Stimulated activated naive CD8-positive, alpha-beta T cell treated with anti-CD3 and anti-CD28 coated beads, Interleukin-15, amount 100 ng/mL, for 72 hours (primary cell): ENCODE results near the gene DEFB112.

ENCODE experiments used
- ATAC-seq: fragments of 150-1000 bp; cut with Tn5 transposase; 2 replicates; pipeline ENCODE4 v1.10.0; 2021; ENCODE audit warnings: mild to moderate bottlenecking, moderate library complexity
- DNase-seq, 2 donors: peaks; one replicate each; pipeline ENCODE4 v3.0.0; 2021 to 2022
- H3K27ac Mint-ChIP-seq, 2 donors: one replicate each; pipeline ENCODE4 v1.8.0; 2022; ENCODE audit warnings: mild to moderate bottlenecking in 2 of 2, mixed read lengths in 2 of 2, moderate library complexity in 2 of 2
- H3K27me3 Mint-ChIP-seq: one replicate; pipeline ENCODE4 v1.8.0; 2022; ENCODE audit warnings: mixed read lengths
- H3K4me1 Mint-ChIP-seq: one replicate; pipeline ENCODE4 v1.8.0; 2022; ENCODE audit warnings: mild to moderate bottlenecking, mixed read lengths
- H3K4me3 Mint-ChIP-seq, 2 donors: one replicate each; pipeline ENCODE4 v1.8.0; 2022; ENCODE audit warnings: mild to moderate bottlenecking in 2 of 2, mixed read lengths in 2 of 2, moderate library complexity in 1 of 2
- H3K9me3 Mint-ChIP-seq, 2 donors: one replicate each; pipeline ENCODE4 v1.8.0; 2022; ENCODE audit warnings: mixed read lengths in 2 of 2

The DEFB112 gene, protein sequence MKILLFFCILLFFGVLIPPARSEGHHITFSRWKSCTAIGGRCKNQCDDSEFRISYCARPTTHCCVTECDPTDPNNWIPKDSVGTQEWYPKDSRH

GRCh38 chr6:50049829-50050228, at the start of gene DEFB112:
TSS of gene DEFB112 (minus strand) at chr6:50049929. CDS start at chr6:50049869, 60 bp downstream.
- Mint-ChIP-seq H3K4me3 (no peak within 1 kb of the TSS), H3K9me3 (no peaks in the 10 kb centered on the region), H3K27me3 (no peaks in the 10 kb centered on the region), H3K4me1 (no peaks in the 10 kb centered on the region), H3K27ac (no peak within 1 kb of the TSS)
- ATAC-seq = no peak
- no peak for DNase-seq

GRCh38 chr6:50098641-50098993, 48.9 kb upstream of the DEFB112 start:
- no peak overlapping the region for H3K4me3 Mint-ChIP-seq
- no peak overlapping the region for H3K27ac Mint-ChIP-seq
- H3K4me1 Mint-ChIP-seq = no peaks in the 10 kb centered on the region
- peaks cover 0 to 7% of the 10 kb centered on the region in 2 donors for H3K9me3 Mint-ChIP-seq
- no peaks in the 10 kb centered on the region for H3K27me3 Mint-ChIP-seq
- DNase-seq (no peak), ATAC-seq (no peak)

DNA sequence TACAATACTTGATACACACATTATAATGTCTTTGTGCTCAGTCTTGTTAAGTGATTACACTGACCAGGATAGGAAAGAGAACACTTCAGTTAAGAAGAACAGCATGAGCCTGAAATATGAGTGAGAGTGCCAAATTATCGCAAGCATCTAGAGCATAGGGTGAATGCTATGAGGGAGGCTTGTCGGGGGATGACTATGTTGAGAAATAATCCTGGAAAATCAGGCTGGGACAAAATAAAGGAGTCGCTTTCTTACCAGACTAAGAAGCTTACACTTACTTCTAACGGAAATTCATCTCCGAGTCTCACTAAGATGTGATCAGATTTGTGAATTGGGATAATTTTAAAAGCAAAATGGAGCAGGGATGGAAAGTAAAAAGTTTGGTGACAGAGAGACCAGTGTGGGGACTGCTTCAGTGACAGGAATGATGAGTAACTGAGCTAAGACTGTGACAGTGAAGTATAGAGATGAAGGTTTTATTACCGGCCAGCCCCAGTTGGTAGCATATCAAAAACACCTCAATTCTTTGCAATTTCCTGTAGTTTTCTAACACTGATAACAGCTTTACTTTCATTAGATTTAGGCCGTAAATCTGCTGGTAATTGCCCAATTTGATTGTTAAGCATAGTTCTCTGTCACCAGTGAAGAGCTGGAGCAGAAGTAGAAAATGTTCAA, 48.4 kb upstream of the DEFB112 start:
- no peak overlapping the region for H3K27ac Mint-ChIP-seq
- no peaks in the 10 kb centered on the region for H3K4me1 Mint-ChIP-seq
- peaks cover 0 to 4% of the 10 kb centered on the region in 2 donors for H3K9me3 Mint-ChIP-seq
- no peak for ATAC-seq
- H3K27me3 Mint-ChIP-seq = no peaks in the 10 kb centered on the region
- no peak for DNase-seq
- H3K4me3 Mint-ChIP-seq = no peak overlapping the region

- H3K4me3 Mint-ChIP-seq = no peak overlapping the region
- no peak for ATAC-seq
- H3K9me3 Mint-ChIP-seq = no peaks in the 10 kb centered on the region
- no peaks in the 10 kb centered on the region for H3K4me1 Mint-ChIP-seq
- no peaks in the 10 kb centered on the region for H3K27me3 Mint-ChIP-seq
- H3K27ac Mint-ChIP-seq = no peak overlapping the region
- DNase-seq = no peak
Measured at GRCh38 chr6:50096296-50096695, 46.6 kb upstream of the DEFB112 start.

GRCh38 chr6:50093938-50094272, 44.2 kb upstream of the DEFB112 start:
- no peaks in the 10 kb centered on the region for H3K27me3 Mint-ChIP-seq
- DNase-seq = no peak
- H3K27ac Mint-ChIP-seq = no peak overlapping the region
- H3K9me3 Mint-ChIP-seq = no peaks in the 10 kb centered on the region
- ATAC-seq = no peak
- H3K4me1 Mint-ChIP-seq = no peaks in the 10 kb centered on the region
- H3K4me3 Mint-ChIP-seq = no peak overlapping the region

GRCh38 chr6:50093116-50093937, 43.6 kb upstream of the DEFB112 start:
- ATAC-seq (no peak), DNase-seq (no peak)
- Mint-ChIP-seq H3K9me3 (no peaks in the 10 kb centered on the region), H3K27ac (no peak overlapping the region), H3K27me3 (no peaks in the 10 kb centered on the region), H3K4me1 (no peaks in the 10 kb centered on the region), H3K4me3 (no peak overlapping the region)

GRCh38 chr6:50091641-50092040, 41.9 kb upstream of the DEFB112 start:
- DNase-seq = no peak
- H3K27me3 Mint-ChIP-seq = no peaks in the 10 kb centered on the region
- H3K4me3 Mint-ChIP-seq = no peak overlapping the region
- no peak overlapping the region for H3K27ac Mint-ChIP-seq
- no peaks in the 10 kb centered on the region for H3K4me1 Mint-ChIP-seq
- ATAC-seq = no peak
- H3K9me3 Mint-ChIP-seq = peaks cover 0 to 5% of the 10 kb centered on the region in 2 donors

GRCh38 chr6:50089911-50090310, 40.2 kb upstream of the DEFB112 start:
- no peak for ATAC-seq

DNA sequence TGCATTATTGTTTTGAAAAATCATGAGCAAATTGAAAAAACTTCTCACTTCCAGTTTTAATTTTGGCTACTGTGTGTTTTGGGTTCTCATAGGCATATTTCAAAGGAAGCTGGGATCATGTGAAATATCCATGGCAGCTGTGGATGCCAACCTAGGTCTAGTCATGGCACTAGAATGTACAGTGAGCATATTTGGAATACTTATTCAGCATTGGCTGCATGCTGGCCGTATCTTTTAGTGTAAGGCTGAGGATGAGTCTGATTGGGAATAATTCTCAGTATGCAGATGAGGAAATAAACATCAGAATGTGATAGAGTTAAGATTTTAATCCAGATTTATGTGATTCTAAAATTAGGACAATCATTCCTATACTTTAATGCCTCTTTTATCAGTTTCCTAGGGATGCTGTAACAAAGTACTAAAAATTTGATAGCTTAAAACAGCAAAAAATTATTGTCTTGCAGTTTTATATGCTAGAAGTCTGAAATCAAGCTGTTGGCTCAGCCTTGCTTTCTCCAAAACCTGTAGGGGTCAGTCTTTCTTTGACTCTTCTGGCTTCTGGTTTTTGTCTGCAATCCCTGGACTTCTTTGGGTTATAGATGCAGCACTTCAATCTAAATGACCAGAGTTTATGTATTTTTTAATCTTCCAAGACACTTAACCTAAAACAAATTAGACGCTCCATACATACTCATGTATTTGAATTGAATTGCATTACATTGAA, 37.7 kb upstream of the DEFB112 start:
- Mint-ChIP-seq H3K9me3 (peaks cover 0 to 5% of the 10 kb centered on the region in 2 donors), H3K4me3 (no peak overlapping the region), H3K27me3 (no peaks in the 10 kb centered on the region), H3K4me1 (no peaks in the 10 kb centered on the region), H3K27ac (no peak overlapping the region)
- DNase-seq (no peak), ATAC-seq (no peak)

More at GRCh38 chr6:50089911-50090310, 40.2 kb upstream of the DEFB112 start:
- no peaks in the 10 kb centered on the region for H3K27me3 Mint-ChIP-seq
- H3K4me1 Mint-ChIP-seq = no peaks in the 10 kb centered on the region
- H3K9me3 Mint-ChIP-seq = peaks cover 0 to 5% of the 10 kb centered on the region in 2 donors
- no peak overlapping the region for H3K27ac Mint-ChIP-seq
- no peak overlapping the region for H3K4me3 Mint-ChIP-seq
- no peak for DNase-seq

DNA sequence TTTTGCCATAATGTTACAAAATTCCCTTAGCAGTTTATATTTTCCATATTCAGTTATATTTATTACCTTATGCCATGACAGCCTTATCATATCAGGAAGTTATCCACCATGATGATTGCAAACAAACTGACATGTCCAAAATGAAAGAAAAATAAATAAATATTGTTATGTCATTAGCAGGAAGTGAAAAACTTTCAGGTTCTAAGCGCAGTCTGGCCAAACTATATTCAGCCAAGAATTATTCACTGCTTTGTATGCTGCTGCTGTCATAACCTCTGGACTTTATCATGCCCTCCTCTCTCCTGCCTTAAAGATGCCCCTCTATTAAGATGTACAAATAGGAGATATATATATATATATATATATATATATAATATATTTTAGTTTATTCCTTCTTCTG, 27.7 kb upstream of the DEFB112 start:
- H3K4me1 Mint-ChIP-seq = no peaks in the 10 kb centered on the region
- H3K9me3 Mint-ChIP-seq = peaks cover 0 to 5% of the 10 kb centered on the region in 2 donors
- no peak overlapping the region for H3K27ac Mint-ChIP-seq
- no peak overlapping the region for H3K4me3 Mint-ChIP-seq
- DNase-seq (no peak), ATAC-seq (no peak)
- H3K27me3 Mint-ChIP-seq = no peaks in the 10 kb centered on the region

DNA sequence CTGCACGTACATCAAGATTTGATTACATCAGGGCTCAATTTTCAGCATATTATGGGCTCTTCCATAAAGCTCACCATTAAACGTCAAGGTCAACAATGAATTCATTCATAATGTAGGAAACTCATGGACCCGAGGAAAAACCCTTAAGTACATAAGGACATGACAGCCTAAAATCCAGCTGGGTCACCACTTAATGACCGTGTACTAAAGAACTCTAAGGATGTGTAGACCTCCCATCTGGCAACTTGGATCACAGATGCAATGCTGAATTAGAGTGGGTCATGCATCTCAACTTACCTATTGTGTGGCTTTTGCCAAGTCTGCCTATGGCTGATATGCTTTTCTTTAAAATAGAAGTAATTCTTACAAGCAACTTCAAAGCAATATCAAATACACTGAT, 26.7 kb upstream of the DEFB112 start:
- Mint-ChIP-seq H3K9me3 (peaks cover 5 to 9% of the 10 kb centered on the region in 2 donors), H3K4me3 (no peak overlapping the region), H3K27me3 (no peaks in the 10 kb centered on the region), H3K4me1 (no peaks in the 10 kb centered on the region), H3K27ac (no peak overlapping the region)
- DNase-seq (no peak), ATAC-seq (no peak)

GRCh38 chr6:50071921-50072320, 22.2 kb upstream of the DEFB112 start:
- H3K4me3 Mint-ChIP-seq = no peak overlapping the region
- H3K27me3 Mint-ChIP-seq = no peaks in the 10 kb centered on the region
- no peak overlapping the region for H3K27ac Mint-ChIP-seq
- ATAC-seq (no peak), DNase-seq (no peak)
- H3K9me3 Mint-ChIP-seq = peaks cover 5 to 10% of the 10 kb centered on the region in 2 donors
- H3K4me1 Mint-ChIP-seq = no peaks in the 10 kb centered on the region

DNA sequence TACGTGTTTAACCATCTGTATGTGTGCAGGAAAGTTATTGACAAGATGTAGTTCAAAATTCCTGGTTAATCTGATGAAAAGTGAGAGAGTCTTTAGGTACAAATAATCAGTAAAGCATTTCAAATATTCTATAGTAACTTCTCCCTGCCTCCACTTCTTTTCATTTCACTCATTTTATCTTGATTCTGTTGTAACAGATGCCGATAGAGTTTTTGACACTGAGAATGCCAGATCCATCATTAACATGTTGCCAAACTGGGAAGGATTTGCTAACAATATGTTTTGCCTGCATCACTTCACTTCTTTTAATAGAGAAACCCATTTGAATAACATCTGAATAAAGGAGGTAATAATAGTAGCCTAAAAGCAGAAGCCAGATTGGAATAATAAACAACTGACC, 20.4 kb upstream of the DEFB112 start:
- no peaks in the 10 kb centered on the region for H3K27me3 Mint-ChIP-seq
- no peaks in the 10 kb centered on the region for H3K4me1 Mint-ChIP-seq
- no peak for DNase-seq
- no peak overlapping the region for H3K27ac Mint-ChIP-seq
- ATAC-seq = no peak
- H3K9me3 Mint-ChIP-seq = peaks cover 5 to 10% of the 10 kb centered on the region in 2 donors
- no peak overlapping the region for H3K4me3 Mint-ChIP-seq

DNA sequence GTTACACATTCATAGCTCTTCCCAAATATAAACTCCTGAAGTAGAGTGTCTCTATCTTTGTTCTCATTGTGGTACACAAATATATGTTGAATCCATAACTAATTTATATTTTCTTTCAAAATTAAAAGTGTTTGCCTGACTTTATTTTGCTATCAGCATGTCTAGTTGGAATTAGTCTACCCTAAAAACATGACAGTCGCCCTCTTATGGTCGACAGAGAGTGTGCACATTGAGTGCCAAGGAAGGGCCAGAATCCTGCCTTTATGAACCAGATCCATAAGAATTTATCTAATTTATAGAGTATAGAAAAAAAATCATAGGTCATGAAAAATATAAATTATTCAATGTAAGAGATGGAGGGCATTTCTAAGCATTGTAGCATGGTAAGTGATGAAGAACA, 12.3 kb upstream of the DEFB112 start:
- no peaks in the 10 kb centered on the region for H3K4me1 Mint-ChIP-seq
- ATAC-seq = no peak

GRCh38 chr6:50056242-50056641, 6.5 kb upstream of the DEFB112 start:
- no peak for DNase-seq
- Mint-ChIP-seq H3K4me1 (no peaks in the 10 kb centered on the region), H3K4me3 (no peak overlapping the region), H3K9me3 (no peaks in the 10 kb centered on the region), H3K27me3 (no peaks in the 10 kb centered on the region), H3K27ac (no peak overlapping the region)
- no peak for ATAC-seq

More for the DNA sequence above, 12.3 kb upstream of the DEFB112 start:
- no peaks in the 10 kb centered on the region for H3K9me3 Mint-ChIP-seq
- no peak overlapping the region for H3K4me3 Mint-ChIP-seq
- H3K27ac Mint-ChIP-seq = no peak overlapping the region
- DNase-seq = no peak
- H3K27me3 Mint-ChIP-seq = no peaks in the 10 kb centered on the region

DNA sequence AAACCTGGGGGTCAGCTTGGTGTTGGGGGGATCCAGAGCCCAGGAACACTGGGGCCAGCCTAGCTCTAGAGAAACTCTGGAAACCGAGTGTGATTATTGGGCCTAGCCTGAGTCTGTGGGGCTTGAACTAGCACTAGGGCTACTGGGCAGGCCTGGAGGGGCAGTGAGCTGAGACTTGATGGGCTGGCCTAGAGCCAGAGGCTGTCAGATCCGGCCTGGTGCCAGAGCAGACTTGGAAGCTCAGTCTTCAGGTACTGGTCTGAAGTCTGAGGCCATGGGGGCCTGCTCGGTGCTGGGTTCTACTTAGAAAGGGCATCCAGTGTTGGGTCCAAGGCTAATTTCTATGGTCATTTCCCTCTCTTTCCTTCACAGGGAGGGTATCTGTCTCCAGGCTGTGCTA, 2.7 kb downstream of the DEFB112 start:
- no peak for ATAC-seq
- Mint-ChIP-seq H3K27me3 (no peaks in the 10 kb centered on the region), H3K4me3 (no peak overlapping the region), H3K27ac (no peak overlapping the region), H3K9me3 (no peaks in the 10 kb centered on the region), H3K4me1 (no peaks in the 10 kb centered on the region)
- no peak for DNase-seq
